Smooth muscle cell (in vitro differentiated cells): ENCODE measurements around the gene IL1RL1. TPM values are rescaled to one million over a fixed set of nuclear protein-coding genes. Genes with fewer than 3 reads are reported as not detected.

Experiments used
- DNase-seq: peaks from one replicate; lab custom pipeline; 2025; ENCODE audit not compliant: unreplicated experiment; lab: John Stamatoyannopoulos, UW
- H2AFZ ChIP-seq: fragments of 200-600 bp; sonication (generic); 2 replicates; pipeline ENCODE4 v1.6.0; 2016; ENCODE audit warnings: antibody characterized with exemption, low read depth, mild to moderate bottlenecking
- H3F3A ChIP-seq: fragments of 200-600 bp; sonication (generic); 2 replicates; pipeline ENCODE4 v1.6.0; 2017; ENCODE audit warnings: antibody characterized with exemption, low read depth
- H3K27ac ChIP-seq: fragments of 200-600 bp; sonication (generic); 2 replicates; pipeline ENCODE4 v1.5.1; 2016; ENCODE audit warnings: low read depth, mild to moderate bottlenecking
- H3K27me3 ChIP-seq: fragments of 200-600 bp; sonication (generic); 2 replicates; pipeline ENCODE4 v1.6.1; 2016; ENCODE audit warnings: low read depth, mild to moderate bottlenecking
- H3K36me3 ChIP-seq: fragments of 200-600 bp; sonication (generic); 2 replicates; pipeline ENCODE4 v1.5.1; 2016; ENCODE audit warnings: low read depth
- H3K4me1 ChIP-seq: fragments of 200-600 bp; sonication (generic); 2 replicates; pipeline ENCODE4 v1.5.1; 2016; ENCODE audit warnings: low read depth
- H3K4me2 ChIP-seq: fragments of 200-600 bp; sonication (generic); 2 replicates; pipeline ENCODE4 v1.6.0; 2016; ENCODE audit warnings: mild to moderate bottlenecking
- H3K4me3 ChIP-seq: fragments of 200-600 bp; sonication (generic); 2 replicates; pipeline ENCODE4 v1.5.1; 2016; ENCODE audit warnings: mild to moderate bottlenecking
- H3K79me2 ChIP-seq: fragments of 200-600 bp; sonication (generic); 2 replicates; pipeline ENCODE4 v1.6.0; 2016; ENCODE audit warnings: low read depth, mild to moderate bottlenecking
- H3K9ac ChIP-seq: fragments of 200-600 bp; sonication (generic); 2 replicates; pipeline ENCODE4 v1.6.0; 2016; ENCODE audit warnings: low read depth
- H3K9me3 ChIP-seq: fragments of 200-600 bp; sonication (generic); replicated peaks from 2 replicates; pipeline ENCODE4 v1.5.1; 2016; ENCODE audit warnings: low read depth
- H4K20me1 ChIP-seq: fragments of 200-600 bp; sonication (generic); 2 replicates; pipeline ENCODE4 v1.6.0; 2016; ENCODE audit warnings: low read depth
- WGBS: methylation state at CpG from one replicate; pipeline ENCODE4 v1.1.7; 2016; ENCODE audit warnings: low lambda C conversion rate; 5-methylcytosine and 5-hydroxymethylcytosine counted together
- polyA plus RNA-seq: library from polyadenylated mRNA; unstranded; fragments of >200 nt; fragmentation: Nextera tagmentation; extraction: Ambion mirVana; gene quantifications from 2 replicates; pipeline ENCODE4 v1.2.1, GENCODE V29; 2016
- total RNA-seq: library from RNA; depleted of rRNA; stranded (reverse); fragments of >200 nt; gene quantifications from 2 replicates; pipeline ENCODE4 v1.2.3, GENCODE V29; 2014
- TF ChIP-seq, protein P1 (sequence below): fragments of 200-600 bp; sonication (generic); IDR thresholded peaks from 2 replicates; pipeline ENCODE4 v1.5.1; 2017; ENCODE audit warnings: borderline replicate concordance, mild to moderate bottlenecking, antibody characterized with exemption; ENCODE audit not compliant: insufficient read depth, poor library complexity, severe bottlenecking

Gene IL1RL1
- total and polyA plus RNA-seq, 2 experiments from 2014 or later, result 1.6 to 1.8 TPM

DNA sequence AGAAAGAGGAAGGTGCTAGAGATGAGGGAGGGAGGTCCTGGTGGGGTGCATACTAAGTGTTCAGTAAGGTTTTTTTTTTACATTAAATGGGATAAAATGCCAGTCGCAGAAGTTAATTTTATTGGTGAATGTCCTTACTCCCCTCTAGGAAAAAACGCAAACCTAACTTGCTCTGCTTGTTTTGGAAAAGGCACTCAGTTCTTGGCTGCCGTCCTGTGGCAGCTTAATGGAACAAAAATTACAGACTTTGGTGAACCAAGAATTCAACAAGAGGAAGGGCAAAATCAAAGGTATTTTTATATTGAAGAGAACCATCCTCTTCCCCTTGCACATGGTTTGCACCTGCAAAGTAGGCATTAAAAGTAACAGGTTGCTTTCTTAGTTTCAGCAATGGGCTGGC, 31.5 kb downstream of the IL1RL1 start:
- Histone ChIP-seq H3K36me3 (no peaks in the 10 kb centered on the region), H4K20me1 (no peaks in the 10 kb centered on the region), H3K79me2 (no peaks in the 10 kb centered on the region), H3K4me2 (no peak overlapping the region), H2AFZ (no peak overlapping the region), H3K9me3 (no peaks in the 10 kb centered on the region), H3F3A (no peaks in the 10 kb centered on the region), H3K9ac (no peak overlapping the region), H3K27ac (no peak overlapping the region), H3K4me1 (no peaks in the 10 kb centered on the region), H3K4me3 (no peak overlapping the region), H3K27me3 (no peaks in the 10 kb centered on the region)
- TF ChIP-seq, protein P1, sequence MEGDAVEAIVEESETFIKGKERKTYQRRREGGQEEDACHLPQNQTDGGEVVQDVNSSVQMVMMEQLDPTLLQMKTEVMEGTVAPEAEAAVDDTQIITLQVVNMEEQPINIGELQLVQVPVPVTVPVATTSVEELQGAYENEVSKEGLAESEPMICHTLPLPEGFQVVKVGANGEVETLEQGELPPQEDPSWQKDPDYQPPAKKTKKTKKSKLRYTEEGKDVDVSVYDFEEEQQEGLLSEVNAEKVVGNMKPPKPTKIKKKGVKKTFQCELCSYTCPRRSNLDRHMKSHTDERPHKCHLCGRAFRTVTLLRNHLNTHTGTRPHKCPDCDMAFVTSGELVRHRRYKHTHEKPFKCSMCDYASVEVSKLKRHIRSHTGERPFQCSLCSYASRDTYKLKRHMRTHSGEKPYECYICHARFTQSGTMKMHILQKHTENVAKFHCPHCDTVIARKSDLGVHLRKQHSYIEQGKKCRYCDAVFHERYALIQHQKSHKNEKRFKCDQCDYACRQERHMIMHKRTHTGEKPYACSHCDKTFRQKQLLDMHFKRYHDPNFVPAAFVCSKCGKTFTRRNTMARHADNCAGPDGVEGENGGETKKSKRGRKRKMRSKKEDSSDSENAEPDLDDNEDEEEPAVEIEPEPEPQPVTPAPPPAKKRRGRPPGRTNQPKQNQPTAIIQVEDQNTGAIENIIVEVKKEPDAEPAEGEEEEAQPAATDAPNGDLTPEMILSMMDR, result no peak
- DNase-seq, result no peak
- WGBS, result 81% methylated on average over 3 of the region's 3 CpGs

DNA sequence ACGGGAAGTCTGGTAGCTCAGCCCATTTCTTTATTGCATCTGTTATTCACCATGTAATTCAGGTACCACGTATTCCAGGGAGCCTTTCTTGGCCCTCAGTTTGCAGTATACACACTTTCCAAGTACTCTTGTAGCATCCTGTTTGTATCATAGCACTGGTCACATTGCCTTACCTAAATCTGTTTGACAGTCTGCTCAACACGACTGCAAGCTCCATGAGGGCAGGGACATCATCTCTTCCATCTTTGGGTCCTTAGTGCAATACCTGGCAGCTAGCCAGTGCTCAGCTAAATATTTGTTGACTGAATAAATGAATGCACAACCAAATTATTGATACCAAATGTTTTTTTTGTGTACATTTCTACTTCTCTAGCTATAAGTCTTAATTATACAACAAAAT, 33.0 kb downstream of the IL1RL1 start:
- Histone ChIP-seq H3K4me3 (no peak overlapping the region), H3K4me1 (no peaks in the 10 kb centered on the region), H2AFZ (no peak overlapping the region), H3K4me2 (no peak overlapping the region), H3K36me3 (no peaks in the 10 kb centered on the region), H3F3A (no peaks in the 10 kb centered on the region), H3K27ac (no peak overlapping the region), H3K27me3 (no peaks in the 10 kb centered on the region), H3K9me3 (no peaks in the 10 kb centered on the region), H4K20me1 (no peaks in the 10 kb centered on the region), H3K79me2 (no peaks in the 10 kb centered on the region), H3K9ac (no peak overlapping the region)
- WGBS, result 93% methylated on average over 3 of the region's 3 CpGs
- TF ChIP-seq, protein P1, result no peak
- DNase-seq, result no peak

DNA sequence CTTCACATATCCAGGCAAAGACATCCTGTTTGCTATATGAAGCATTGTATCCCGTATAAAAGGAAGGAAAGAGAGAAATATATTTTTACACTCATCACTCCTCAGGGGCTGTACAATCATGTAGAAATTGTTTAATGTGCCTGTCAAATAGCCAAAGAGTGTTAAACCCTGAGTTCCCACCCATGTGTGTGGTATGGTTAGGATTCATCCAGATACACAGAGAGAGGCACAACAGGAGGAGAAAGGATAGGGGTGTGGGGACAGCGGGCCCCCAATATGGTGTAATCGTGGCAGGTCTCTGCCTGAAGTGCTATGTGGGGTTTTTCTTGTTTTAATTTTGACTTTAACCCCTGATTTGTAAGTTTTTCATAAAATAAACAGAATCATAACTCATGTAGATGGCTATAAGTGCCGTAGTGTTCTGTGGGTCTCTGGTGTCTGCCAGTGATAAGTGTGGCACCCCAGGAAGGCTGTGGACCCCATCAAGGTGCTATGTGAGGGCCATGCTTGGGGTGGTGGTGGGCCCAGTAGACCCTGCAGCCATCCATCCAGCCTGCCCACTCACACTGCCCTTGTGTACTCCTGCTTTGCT, 34.1 kb downstream of the IL1RL1 start:
- Histone ChIP-seq H3K79me2 (no peaks in the 10 kb centered on the region), H3K9ac (no peak overlapping the region), H3F3A (no peaks in the 10 kb centered on the region), H3K4me1 (no peaks in the 10 kb centered on the region), H3K27me3 (no peaks in the 10 kb centered on the region), H4K20me1 (no peaks in the 10 kb centered on the region), H3K36me3 (no peaks in the 10 kb centered on the region), H3K9me3 (no peaks in the 10 kb centered on the region), H2AFZ (no peak overlapping the region), H3K27ac (no peak overlapping the region), H3K4me3 (no peak overlapping the region), H3K4me2 (no peak overlapping the region)
- TF ChIP-seq, protein P1, result no peak
- WGBS, result 83% methylated on average over 4 of the region's 4 CpGs
- DNase-seq, result no peak
